Measurements from ENCODE around the gene PCCB.

PCCB gene

GRCh38 chr3:136283627-136284026 lies 33.5 kb downstream of the PCCB start:
- Histone ChIP-seq H3K27ac (ENCODE audit: low read depth, low read length) (no peak overlapping the region), H3K4me1 (ENCODE audit: control insufficient read depth, insufficient read depth, low read length) (no peaks in the 10 kb centered on the region), H3K4me3 (ENCODE audit: low read depth, low read length) (no peak overlapping the region), H3K9me3 (ENCODE audit: control insufficient read depth, insufficient read depth, low read depth, low read length) (peaks cover 22% of the 10 kb centered on the region; the same call in 1 of the 2 replicates), H3K27me3 (ENCODE audit: control insufficient read depth, insufficient read depth, low read length) (no peaks in the 10 kb centered on the region), H3K36me3 (ENCODE audit: control insufficient read depth, insufficient read depth, low read length) (peaks cover 46% of the 10 kb centered on the region), H3K9ac (ENCODE audit: low read length) (no peak overlapping the region)

- Histone ChIP-seq H3K27me3 (ENCODE audit: control insufficient read depth, insufficient read depth, low read length) (no peaks in the 10 kb centered on the region), H3K27ac (ENCODE audit: low read depth, low read length) (no peak overlapping the region), H3K9me3 (ENCODE audit: control insufficient read depth, insufficient read depth, low read depth, low read length) (no peaks in the 10 kb centered on the region), H3K4me1 (ENCODE audit: control insufficient read depth, insufficient read depth, low read length) (no peaks in the 10 kb centered on the region), H3K4me3 (ENCODE audit: low read depth, low read length) (no peak overlapping the region), H3K9ac (ENCODE audit: low read length) (no peak overlapping the region), H3K36me3 (ENCODE audit: control insufficient read depth, insufficient read depth, low read length) (peaks cover 21% of the 10 kb centered on the region)
These were observed 41.2 kb downstream of the PCCB start for GRCh38 chr3:136291302-136291701.

- Histone ChIP-seq H3K4me3 (ENCODE audit: low read depth, low read length) (no peak overlapping the region), H3K27me3 (ENCODE audit: control insufficient read depth, insufficient read depth, low read length) (no peaks in the 10 kb centered on the region), H3K9ac (ENCODE audit: low read length) (no peak overlapping the region), H3K4me1 (ENCODE audit: control insufficient read depth, insufficient read depth, low read length) (peaks cover 4% of the 10 kb centered on the region; the same call in 1 of the 2 replicates), H3K9me3 (ENCODE audit: control insufficient read depth, insufficient read depth, low read depth, low read length) (no peaks in the 10 kb centered on the region), H3K27ac (ENCODE audit: low read depth, low read length) (no peak overlapping the region), H3K36me3 (ENCODE audit: control insufficient read depth, insufficient read depth, low read length) (peaks cover 18% of the 10 kb centered on the region)
These were observed 42.4 kb downstream of the PCCB start for GRCh38 chr3:136292500-136292899.

- no peaks in the 10 kb centered on the region for H3K27me3 ChIP-seq (ENCODE audit: control insufficient read depth, insufficient read depth, low read length)
- no peak overlapping the region for H3K4me3 ChIP-seq (ENCODE audit: low read depth, low read length)
- H3K9ac ChIP-seq (ENCODE audit: low read length) = no peak overlapping the region
- H3K27ac ChIP-seq (ENCODE audit: low read depth, low read length) = no peak overlapping the region
- H3K9me3 ChIP-seq (ENCODE audit: control insufficient read depth, insufficient read depth, low read depth, low read length) = no peaks in the 10 kb centered on the region
- peaks cover 4% of the 10 kb centered on the region; the same call in 1 of the 2 replicates for H3K4me1 ChIP-seq (ENCODE audit: control insufficient read depth, insufficient read depth, low read length)
- peaks cover 16% of the 10 kb centered on the region for H3K36me3 ChIP-seq (ENCODE audit: control insufficient read depth, insufficient read depth, low read length)
These were observed 43.1 kb downstream of the PCCB start for GRCh38 chr3:136293279-136293678.

GRCh38 chr3:136294176-136294575 lies 44.0 kb downstream of the PCCB start:
- Histone ChIP-seq H3K9ac (ENCODE audit: low read length) (no peak overlapping the region), H3K27me3 (ENCODE audit: control insufficient read depth, insufficient read depth, low read length) (no peaks in the 10 kb centered on the region), H3K4me1 (ENCODE audit: control insufficient read depth, insufficient read depth, low read length) (peaks cover 4% of the 10 kb centered on the region; the same call in 1 of the 2 replicates), H3K9me3 (ENCODE audit: control insufficient read depth, insufficient read depth, low read depth, low read length) (no peaks in the 10 kb centered on the region), H3K36me3 (ENCODE audit: control insufficient read depth, insufficient read depth, low read length) (peaks cover 22% of the 10 kb centered on the region), H3K27ac (ENCODE audit: low read depth, low read length) (no peak overlapping the region), H3K4me3 (ENCODE audit: low read depth, low read length) (no peak overlapping the region)

GRCh38 chr3:136296960-136297359 lies 46.8 kb downstream of the PCCB start:
- Histone ChIP-seq H3K27ac (ENCODE audit: low read depth, low read length) (no peak overlapping the region), H3K9me3 (ENCODE audit: control insufficient read depth, insufficient read depth, low read depth, low read length) (no peaks in the 10 kb centered on the region), H3K27me3 (ENCODE audit: control insufficient read depth, insufficient read depth, low read length) (no peaks in the 10 kb centered on the region), H3K9ac (ENCODE audit: low read length) (no peak overlapping the region), H3K4me1 (ENCODE audit: control insufficient read depth, insufficient read depth, low read length) (peaks cover 4% of the 10 kb centered on the region; the same call in 1 of the 2 replicates), H3K4me3 (ENCODE audit: low read depth, low read length) (no peak overlapping the region), H3K36me3 (ENCODE audit: control insufficient read depth, insufficient read depth, low read length) (peaks cover 36% of the 10 kb centered on the region)

- H3K27me3 ChIP-seq (ENCODE audit: control insufficient read depth, insufficient read depth, low read length) = no peaks in the 10 kb centered on the region
- H3K9me3 ChIP-seq (ENCODE audit: control insufficient read depth, insufficient read depth, low read depth, low read length) = no peaks in the 10 kb centered on the region
- H3K4me1 ChIP-seq (ENCODE audit: control insufficient read depth, insufficient read depth, low read length) = peaks cover 4% of the 10 kb centered on the region; the same call in 1 of the 2 replicates
- H3K27ac ChIP-seq (ENCODE audit: low read depth, low read length) = no peak overlapping the region
- H3K36me3 ChIP-seq (ENCODE audit: control insufficient read depth, insufficient read depth, low read length) = peaks cover 36% of the 10 kb centered on the region
- H3K4me3 ChIP-seq (ENCODE audit: low read depth, low read length) = no peak overlapping the region
- H3K9ac ChIP-seq (ENCODE audit: low read length) = no peak overlapping the region
These were observed 47.7 kb downstream of the PCCB start for GRCh38 chr3:136297826-136298225.

- Histone ChIP-seq H3K27ac (ENCODE audit: low read depth, low read length) (no peak overlapping the region), H3K4me3 (ENCODE audit: low read depth, low read length) (no peak overlapping the region), H3K9me3 (ENCODE audit: control insufficient read depth, insufficient read depth, low read depth, low read length) (no peaks in the 10 kb centered on the region), H3K4me1 (ENCODE audit: control insufficient read depth, insufficient read depth, low read length) (peaks cover 4% of the 10 kb centered on the region; the same call in 1 of the 2 replicates), H3K27me3 (ENCODE audit: control insufficient read depth, insufficient read depth, low read length) (no peaks in the 10 kb centered on the region), H3K9ac (ENCODE audit: low read length) (no peak overlapping the region), H3K36me3 (ENCODE audit: control insufficient read depth, insufficient read depth, low read length) (peaks cover 24% of the 10 kb centered on the region)
These were observed 50.3 kb downstream of the PCCB start for GRCh38 chr3:136300444-136300843.

GRCh38 chr3:136305879-136306278 lies 55.7 kb downstream of the PCCB start:
- Histone ChIP-seq H3K9ac (ENCODE audit: low read length) (no peak overlapping the region), H3K4me3 (ENCODE audit: low read depth, low read length) (no peak overlapping the region), H3K4me1 (ENCODE audit: control insufficient read depth, insufficient read depth, low read length) (no peaks in the 10 kb centered on the region), H3K9me3 (ENCODE audit: control insufficient read depth, insufficient read depth, low read depth, low read length) (no peaks in the 10 kb centered on the region), H3K27ac (ENCODE audit: low read depth, low read length) (no peak overlapping the region), H3K36me3 (ENCODE audit: control insufficient read depth, insufficient read depth, low read length) (peaks cover 7% of the 10 kb centered on the region), H3K27me3 (ENCODE audit: control insufficient read depth, insufficient read depth, low read length) (no peaks in the 10 kb centered on the region)

GRCh38 chr3:136311261-136311660 lies 61.1 kb downstream of the PCCB start:
- Histone ChIP-seq H3K27ac (ENCODE audit: low read depth, low read length) (no peak overlapping the region), H3K27me3 (ENCODE audit: control insufficient read depth, insufficient read depth, low read length) (no peaks in the 10 kb centered on the region), H3K4me3 (ENCODE audit: low read depth, low read length) (no peak overlapping the region), H3K4me1 (ENCODE audit: control insufficient read depth, insufficient read depth, low read length) (no peaks in the 10 kb centered on the region), H3K9me3 (ENCODE audit: control insufficient read depth, insufficient read depth, low read depth, low read length) (no peaks in the 10 kb centered on the region), H3K9ac (ENCODE audit: low read length) (no peak overlapping the region), H3K36me3 (ENCODE audit: control insufficient read depth, insufficient read depth, low read length) (no peaks in the 10 kb centered on the region)

- Histone ChIP-seq H3K9me3 (ENCODE audit: control insufficient read depth, insufficient read depth, low read depth, low read length) (no peaks in the 10 kb centered on the region), H3K27ac (ENCODE audit: low read depth, low read length) (no peak overlapping the region), H3K4me1 (ENCODE audit: control insufficient read depth, insufficient read depth, low read length) (no peaks in the 10 kb centered on the region), H3K4me3 (ENCODE audit: low read depth, low read length) (no peak overlapping the region), H3K27me3 (ENCODE audit: control insufficient read depth, insufficient read depth, low read length) (no peaks in the 10 kb centered on the region), H3K9ac (ENCODE audit: low read length) (no peak overlapping the region), H3K36me3 (ENCODE audit: control insufficient read depth, insufficient read depth, low read length) (no peaks in the 10 kb centered on the region)
These were observed 61.8 kb downstream of the PCCB start for GRCh38 chr3:136311968-136312367.

- Histone ChIP-seq H3K4me3 (ENCODE audit: low read depth, low read length) (no peak overlapping the region), H3K27ac (ENCODE audit: low read depth, low read length) (no peak overlapping the region), H3K4me1 (ENCODE audit: control insufficient read depth, insufficient read depth, low read length) (no peaks in the 10 kb centered on the region), H3K27me3 (ENCODE audit: control insufficient read depth, insufficient read depth, low read length) (no peaks in the 10 kb centered on the region), H3K9ac (ENCODE audit: low read length) (no peak overlapping the region), H3K36me3 (ENCODE audit: control insufficient read depth, insufficient read depth, low read length) (peaks cover 38% of the 10 kb centered on the region), H3K9me3 (ENCODE audit: control insufficient read depth, insufficient read depth, low read depth, low read length) (peaks cover 7% of the 10 kb centered on the region)
These were observed 76.2 kb downstream of the PCCB start for GRCh38 chr3:136326316-136326715.
